ENCODE data around the gene HEXB. TPM values are rescaled to one million over a fixed set of nuclear protein-coding genes. Genes with fewer than 3 reads are reported as not detected.
A peak's percentile ranks its signal among the peaks of the same experiment; 100 is the strongest.

Gene HEXB
- total RNA-seq, 1 experiment from 2014 or later: 56.3 TPM

GRCh38 chr5:74767579-74767913, 82.5 kb downstream of the HEXB start:
- H2BK120ac ChIP-seq (ENCODE audit: low read depth, low read length, poor library complexity, severe bottlenecking): no peak overlapping the region
- H2BK5ac ChIP-seq (ENCODE audit: insufficient read length, low read length): no peak overlapping the region
- peaks cover 15% of the 10 kb centered on the region; the same call in 1 of the 2 replicates for H3K79me2 ChIP-seq (ENCODE audit: insufficient read depth, low read length)
- no peaks in the 10 kb centered on the region for H3K9me3 Mint-ChIP-seq
- H3K4me3 Mint-ChIP-seq: peak overlapping the region; percentile 99 to 100
- H3K4me2 ChIP-seq (ENCODE audit: insufficient read depth, insufficient read length, low read length): peak overlapping the region; percentile 97
- H3K23me2 ChIP-seq (ENCODE audit: insufficient read length, low read depth, low read length, poor library complexity, severe bottlenecking): peaks cover 3% of the 10 kb centered on the region
- H3K9me3 ChIP-seq (ENCODE audit: control insufficient read depth, low read depth, low read length): no peaks in the 10 kb centered on the region
- no peak overlapping the region for H2BK12ac ChIP-seq (ENCODE audit: insufficient read length, low read depth, low read length)
- peaks cover 10 to 15% of the 10 kb centered on the region in 2 experiments for H3K4me1 Mint-ChIP-seq
- TF ChIP-seq CTCF (conservative IDR thresholded peaks at IDR 0.05): no peak
- H3K27ac ChIP-seq (ENCODE audit: insufficient read length, low read depth, low read length): no peak overlapping the region
- H2BK15ac ChIP-seq (ENCODE audit: low read depth, low read length): no peak overlapping the region
- H3K23ac ChIP-seq (ENCODE audit: insufficient read length, low read depth, low read length): no peak overlapping the region
- no peak overlapping the region for H4K91ac ChIP-seq (ENCODE audit: insufficient read length, low read depth, low read length)
- WGBS (ENCODE audit: extremely low coverage, insufficient read length, low lambda C conversion rate): no CpG with 5 or more reads among the region's 9 CpGs
- no peaks in the 10 kb centered on the region for H3K27me3 ChIP-seq (ENCODE audit: insufficient read depth, low read length)
- no peak overlapping the region for H4K5ac ChIP-seq (ENCODE audit: insufficient read length, low read depth, low read length)
- DNase-seq: no peak
- peak overlapping the region; percentile 97 to 99 (median 99) for H3K27ac Mint-ChIP-seq
- no peak overlapping the region for H4K8ac ChIP-seq (replicated peaks; ENCODE audit: insufficient read length, low read depth, low read length)
- no peak overlapping the region for H3K14ac ChIP-seq (ENCODE audit: insufficient read depth, low read length)
- peak overlapping the region; percentile 60 for H3K9ac ChIP-seq (ENCODE audit: extremely low read depth, insufficient read length, low read length)
- no peak overlapping the region for H2AK5ac ChIP-seq (ENCODE audit: insufficient read length, low read length)
- H3K56ac ChIP-seq (ENCODE audit: insufficient read length, low read depth, low read length): no peak overlapping the region
- H4K20me1 ChIP-seq (ENCODE audit: control insufficient read depth, insufficient read depth, insufficient read length): no peaks in the 10 kb centered on the region
- no peak overlapping the region for H2AFZ ChIP-seq (ENCODE audit: low read length)
- H3T11ph ChIP-seq (ENCODE audit: low read length): no peak overlapping the region
- no peaks in the 10 kb centered on the region for H3K27me3 Mint-ChIP-seq (ENCODE audit: low read depth)
- H3K36me3 Mint-ChIP-seq (ENCODE audit: insufficient read depth in 1 of 3, low read depth in 3 of 3): peaks cover 18 to 43% (median 35%) of the 10 kb centered on the region in 3 experiments
- peaks cover 7% of the 10 kb centered on the region for H3K79me1 ChIP-seq (ENCODE audit: insufficient read depth, low read depth, low read length, poor library complexity, severe bottlenecking)
- H3K4ac ChIP-seq (ENCODE audit: low read depth, low read length): no peak overlapping the region
- H2BK20ac ChIP-seq (ENCODE audit: low read depth, low read length, poor library complexity, severe bottlenecking): no peak overlapping the region
- no peaks in the 10 kb centered on the region for H3K4me1 ChIP-seq (ENCODE audit: insufficient read depth, low read length)
- H3K18ac ChIP-seq (ENCODE audit: insufficient read length, low read depth, low read length): no peak overlapping the region

Other genes with a start within 250 kb of the HEXB start
- 14.4 and 15.5 TPM in 2 replicates for gene ENC1, start 44.5 kb upstream of the HEXB start, total RNA-seq (2021)
- 29.8 and 30.0 TPM in 2 replicates for gene GFM2, start 81.9 kb downstream of the HEXB start, total RNA-seq (2021)
- gene NSA2, start 82.0 kb downstream of the HEXB start, total RNA-seq (2021): 59.9 and 72.0 TPM in 2 replicates
- gene FAM169A, start 181.2 kb downstream of the HEXB start, total RNA-seq (2021): 63.1 and 67.7 TPM in 2 replicates

Measured in H9 (cell line).